Stomach (tissue), 9 donors: Measurements from ENCODE around the gene KDM5B. TPM values are rescaled to one million over a fixed set of nuclear protein-coding genes. Genes with fewer than 3 reads are reported as not detected.
"Not testable (repeated sequence)": the region's sequence is repeated elsewhere in the genome, so short reads cannot be mapped to it uniquely, and the experiment has no call there.

ENCODE experiments used
- DNase-seq, 2 donors: peaks; one replicate each; pipeline versions ENCODE4 v3.0.0 to v3.0.0-alpha.2; 2013 to 2019
- H3K27ac ChIP-seq, 5 donors: fragments of 200-600 bp in 4 of 5; sonication (generic) in 4 of 5; one replicate each; pipeline ENCODE4 v1.5.1; 2013 to 2019; ENCODE audit warnings: mild to moderate bottlenecking in 1 of 5, moderate library complexity in 1 of 5
- H3K27me3 ChIP-seq, 3 donors: fragments of 200-600 bp; sonication (generic); one replicate each; pipeline ENCODE4 v1.5.1; 2017 to 2019; ENCODE audit warnings: mixed run types in 1 of 3
- H3K36me3 ChIP-seq, 4 donors: fragments of 200-600 bp; sonication (generic); 1 replicate in 3 of 4; 2 replicates in 1 of 4; pipeline ENCODE4 v1.5.1; 2016 to 2019
- H3K4me1 ChIP-seq, 4 donors: fragments of 200-600 bp; sonication (generic); one replicate each; pipeline ENCODE4 v1.5.1; 2016 to 2019
- H3K4me3 ChIP-seq, 4 donors: fragments of 200-600 bp; sonication (generic) in 3 of 4; one replicate each; pipeline ENCODE4 v1.5.1; 2016 to 2019; ENCODE audit warnings: mild to moderate bottlenecking in 1 of 4
- H3K9me3 ChIP-seq, 4 donors: fragments of 200-600 bp; sonication (generic); one replicate each; pipeline ENCODE4 v1.5.1; 2016 to 2019
- CTCF ChIP-seq, 7 experiments: fragments of 450-650 bp in 4 of 7; fragments of 200-600 bp in 3 of 7; sonication (generic) in 3 of 7; IDR thresholded peaks; one replicate each; pipeline ENCODE4 v1.5.1; 2016 to 2019; ENCODE audit warnings: antibody characterized with exemption in 7 of 7, control low read depth in 2 of 7, mild to moderate bottlenecking in 1 of 7
- EP300 ChIP-seq: sonication (generic); formaldehyde crosslinking; IDR thresholded peaks from one replicate; pipeline ENCODE4 v1.6.1; 2017; ENCODE audit warnings: antibody characterized with exemption
- POLR2A ChIP-seq, 4 donors: fragments of 450-650 bp; IDR thresholded peaks; one replicate each; pipeline ENCODE4 v1.6.1; 2016; ENCODE audit warnings: antibody characterized with exemption in 4 of 4, control low read depth in 2 of 4, mild to moderate bottlenecking in 1 of 4, moderate library complexity in 1 of 4
- POLR2AphosphoS5 ChIP-seq, 3 donors: sonication (generic); formaldehyde crosslinking; IDR thresholded peaks; one replicate each; pipeline ENCODE4 v1.6.1; 2016; ENCODE audit warnings: antibody characterized with exemption in 3 of 3
- WGBS, 5 donors: extraction: QIAGEN DNeasy Blood & Tissue Kit in 3 of 5; methylation state at CpG; one replicate each; pipeline versions ENCODE4 v1.1.5 to v1.1.7; 2013 to 2018; 5-methylcytosine and 5-hydroxymethylcytosine counted together
- intact Hi-C: fragments of 100-400 bp; cut with DNase I; formaldehyde crosslinking; loops from one replicate; pipeline ENCODE4 v1.15.1; 2023; ENCODE audit warnings: low total_unique reads
- polyA plus RNA-seq, 3 donors: library from polyadenylated mRNA; stranded (reverse); fragments of 200-250 nt; gene quantifications; one replicate each; pipeline ENCODE4 v1.2.3, GENCODE V29; 2013
- total RNA-seq, 5 donors: library from RNA; depleted of rRNA; stranded (reverse); fragments of >200 nt; gene quantifications; one replicate each; pipeline versions ENCODE4 v1.1.0 to v1.2.3, GENCODE V29; 2014 to 2016
- donor health status: healthy with polysubstance abuse.
- donor health status: Bipolar disorder and iron deficiency.
- donor health status: healthy.

KDM5B gene
- total and polyA plus RNA-seq, 8 donors, result 6.5 to 229 (median 52.8) TPM

- TF ChIP-seq POLR2A (IDR thresholded peaks at IDR 0.05) (no peak), EP300 (no peak), CTCF (IDR thresholded peaks at IDR 0.05) (no peak), POLR2AphosphoS5 (IDR thresholded peaks at IDR 0.05) (no peak)
- intact Hi-C loops, result no loop called here
- Histone ChIP-seq H3K4me3 (no peak overlapping the region), H3K27me3 (no peaks in the 10 kb centered on the region), H3K27ac (no peak overlapping the region), H3K36me3 (peaks cover 53 to 100% (median 95%) of the 10 kb centered on the region in 4 donors), H3K9me3 (no peaks in the 10 kb centered on the region), H3K4me1 (peaks cover 0 to 4% (median 0%) of the 10 kb centered on the region in 4 donors)
- no peak for DNase-seq
- 50 to 69% (median 67%) methylated on average over 3 of the region's 3 CpGs for WGBS, 5 donors
Measured at GRCh38 chr1:202752774-202753173, 55.4 kb downstream of the KDM5B start.

GRCh38 chr1:202750761-202751160 is 57.5 kb downstream of the KDM5B start:
- no peak overlapping the region for H3K27ac ChIP-seq
- peaks cover 36 to 94% (median 86%) of the 10 kb centered on the region in 4 donors for H3K36me3 ChIP-seq
- no peak for DNase-seq
- TF ChIP-seq EP300 (no peak), POLR2AphosphoS5 (IDR thresholded peaks at IDR 0.05) (no peak), CTCF (IDR thresholded peaks at IDR 0.05) (no peak), POLR2A (IDR thresholded peaks at IDR 0.05) (no peak)
- H3K4me3 ChIP-seq, result no peak overlapping the region
- H3K27me3 ChIP-seq, result no peaks in the 10 kb centered on the region
- H3K9me3 ChIP-seq, result no peaks in the 10 kb centered on the region
- H3K4me1 ChIP-seq, result peaks cover 0 to 4% (median 0%) of the 10 kb centered on the region in 4 donors
- WGBS, 5 donors, result 71 to 89% (median 85%) methylated on average over 1 of the region's 1 CpG
- intact Hi-C loops, result no loop called here

- Histone ChIP-seq H3K27ac (no peak overlapping the region), H3K9me3 (no peaks in the 10 kb centered on the region), H3K27me3 (no peaks in the 10 kb centered on the region), H3K36me3 (peaks cover 32 to 94% (median 86%) of the 10 kb centered on the region in 4 donors), H3K4me1 (peaks cover 0 to 4% (median 0%) of the 10 kb centered on the region in 4 donors), H3K4me3 (no peak overlapping the region)
- intact Hi-C loops, result no loop called here
- no peak for DNase-seq
- no peak for TF ChIP-seq CTCF (IDR thresholded peaks at IDR 0.05)
- no peak for TF ChIP-seq EP300
- no peak for TF ChIP-seq POLR2AphosphoS5 (IDR thresholded peaks at IDR 0.05)
- TF ChIP-seq POLR2A (IDR thresholded peaks at IDR 0.05), result no peak
- WGBS, 5 donors, result 72 to 88% (median 81%) methylated on average over 2 of the region's 2 CpGs
Measured at GRCh38 chr1:202750024-202750423, 58.2 kb downstream of the KDM5B start.

GRCh38 chr1:202745323-202745888 is 62.8 kb downstream of the KDM5B start:
- no peak for DNase-seq
- H3K4me1 ChIP-seq, result peaks cover 0 to 4% (median 0%) of the 10 kb centered on the region in 4 donors
- intact Hi-C loops, result no loop called here
- no peaks in the 10 kb centered on the region for H3K27me3 ChIP-seq
- no peak overlapping the region for H3K4me3 ChIP-seq
- 83 to 94% (median 90%) methylated on average over 3 of the region's 3 CpGs for WGBS, 5 donors
- H3K9me3 ChIP-seq, result no peaks in the 10 kb centered on the region
- H3K36me3 ChIP-seq, result peaks cover 34 to 96% (median 87%) of the 10 kb centered on the region in 4 donors
- no peak for TF ChIP-seq EP300
- no peak for TF ChIP-seq CTCF (IDR thresholded peaks at IDR 0.05)
- no peak for TF ChIP-seq POLR2AphosphoS5 (IDR thresholded peaks at IDR 0.05)
- TF ChIP-seq POLR2A (IDR thresholded peaks at IDR 0.05), result no peak
- H3K27ac ChIP-seq, result no peak overlapping the region

- WGBS, 5 donors, result 92 to 99% (median 98%) methylated on average over 3 of the region's 3 CpGs
- H3K9me3 ChIP-seq, H3K27me3 ChIP-seq, H3K4me1 ChIP-seq, intact Hi-C loops, H3K27ac ChIP-seq, DNase-seq, H3K4me3 ChIP-seq: not testable (repeated sequence)
- peaks cover 33 to 96% (median 86%) of the 10 kb centered on the region in 4 donors for H3K36me3 ChIP-seq
Measured at GRCh38 chr1:202744770-202745169, 63.5 kb downstream of the KDM5B start.
